Stimulated activated CD4-positive, alpha-beta T cell treated with anti-CD3 and anti-CD28 coated beads, Interleukin-4, amount 100 ng/mL, for 4 hours (primary cell): ENCODE results near the gene ANO1.
"Not testable (repeated sequence)": the region's sequence is repeated elsewhere in the genome, so short reads cannot be mapped to it uniquely, and the experiment has no call there.

ENCODE experiments used
- DNase-seq, 2 experiments: peaks; one replicate each; pipeline ENCODE4 v3.0.0-alpha.2; 2020

The ANO1 gene

GRCh38 chr11:70200212-70200844, 122.2 kb downstream of the ANO1 start:
- DNase-seq = no peak

- not testable (repeated sequence) for DNase-seq
Measured at GRCh38 chr11:70201047-70201446, 122.9 kb downstream of the ANO1 start.

GRCh38 chr11:70201882-70202861, 124.1 kb downstream of the ANO1 start:
- no peak for DNase-seq

- DNase-seq = peak; percentile 85 to 89
Measured at GRCh38 chr11:70202920-70203750, 125.0 kb downstream of the ANO1 start, which contains the start of gene FADD. Gene FADD, plus strand, starts transcription at chr11:70203296. Its CDS starts 164 bp downstream, at chr11:70203460.

GRCh38 chr11:70203751-70204465, 125.8 kb downstream of the ANO1 start:
- DNase-seq = peak; percentile 80 to 91

- DNase-seq = no peak
Measured at GRCh38 chr11:70204466-70204799, 126.3 kb downstream of the ANO1 start.

- no peak for DNase-seq
Measured at GRCh38 chr11:70205049-70205725, 127.1 kb downstream of the ANO1 start.

GRCh38 chr11:70205766-70206165, 127.6 kb downstream of the ANO1 start:
- DNase-seq = no peak

GRCh38 chr11:70206226-70206981, 128.3 kb downstream of the ANO1 start:
- DNase-seq = no peak

GRCh38 chr11:70206982-70207376, 128.9 kb downstream of the ANO1 start:
- no peak for DNase-seq

- no peak for DNase-seq
Measured at GRCh38 chr11:70207531-70208131, 129.5 kb downstream of the ANO1 start.

- DNase-seq = no peak
Measured at GRCh38 chr11:70209391-70209912, 131.3 kb downstream of the ANO1 start.

GRCh38 chr11:70210051-70210501, 132.0 kb downstream of the ANO1 start:
- DNase-seq = no peak

GRCh38 chr11:70210530-70210929, 132.4 kb downstream of the ANO1 start:
- DNase-seq = peak in 1 of 2 experiments; percentile 21

GRCh38 chr11:70212227-70212811, 134.2 kb downstream of the ANO1 start:
- DNase-seq = no peak

GRCh38 chr11:70217388-70217787, 139.3 kb downstream of the ANO1 start:
- not testable (repeated sequence) for DNase-seq

- DNase-seq = not testable (repeated sequence)
Measured at GRCh38 chr11:70218076-70218475, 140.0 kb downstream of the ANO1 start.

- no peak for DNase-seq
Measured at GRCh38 chr11:70220136-70220535, 142.0 kb downstream of the ANO1 start.

- no peak for DNase-seq
Measured at GRCh38 chr11:70220920-70221319, 142.8 kb downstream of the ANO1 start.

- DNase-seq = no peak
Measured at GRCh38 chr11:70225681-70226177, 147.6 kb downstream of the ANO1 start.
